Measurements from ENCODE around the gene STRA8. TPM values are rescaled to one million over a fixed set of nuclear protein-coding genes. Genes with fewer than 3 reads are reported as not detected.
A peak's percentile ranks its signal among the peaks of the same experiment; 100 is the strongest.

Gene STRA8
- total RNA-seq, 4 donors from 2014 or later = not detected

DNA sequence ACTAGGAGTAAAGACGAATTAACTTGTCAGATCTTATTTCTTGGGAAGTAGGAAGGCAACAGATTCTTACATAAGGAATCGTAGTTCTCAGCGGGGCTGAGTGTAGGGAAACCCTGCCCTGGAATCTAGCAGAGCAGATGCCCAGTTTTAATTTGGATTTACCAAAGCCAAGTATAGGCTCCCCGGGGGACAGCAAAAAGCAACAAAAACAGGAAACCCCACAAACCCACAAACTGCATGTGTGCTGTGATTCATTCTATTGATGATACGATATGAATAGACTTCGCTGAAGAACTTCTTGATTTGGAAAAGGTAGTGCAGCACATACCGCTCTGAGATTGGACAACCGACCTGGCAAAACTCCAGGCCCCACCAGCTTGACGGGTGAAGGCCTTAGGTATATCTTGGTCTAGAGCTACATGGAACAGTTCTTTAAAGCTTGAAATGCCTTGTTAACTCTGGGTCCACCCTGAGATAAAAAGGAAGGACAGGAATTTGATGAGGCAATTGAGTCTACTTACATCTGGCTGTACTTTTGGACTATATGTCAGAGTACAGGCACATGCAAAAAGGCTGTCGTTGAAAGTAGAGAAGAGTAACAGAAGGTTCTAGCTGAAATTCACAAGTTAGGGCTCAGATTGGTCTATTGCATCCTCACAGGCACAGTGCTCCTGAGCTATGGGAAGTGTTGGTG is 49.1 kb downstream of the STRA8 start:
- Histone ChIP-seq H3K27ac (no peak overlapping the region), H3K9me3 (no peaks in the 10 kb centered on the region), H3K4me3 (no peak overlapping the region), H3K36me3 (no peaks in the 10 kb centered on the region), H3K27me3 (no peaks in the 10 kb centered on the region), H3K4me1 (peaks cover 19 to 33% of the 10 kb centered on the region in 2 donors)
- no peak for TF ChIP-seq POLR2A (IDR thresholded peaks at IDR 0.05)
- TF ChIP-seq, protein P1, sequence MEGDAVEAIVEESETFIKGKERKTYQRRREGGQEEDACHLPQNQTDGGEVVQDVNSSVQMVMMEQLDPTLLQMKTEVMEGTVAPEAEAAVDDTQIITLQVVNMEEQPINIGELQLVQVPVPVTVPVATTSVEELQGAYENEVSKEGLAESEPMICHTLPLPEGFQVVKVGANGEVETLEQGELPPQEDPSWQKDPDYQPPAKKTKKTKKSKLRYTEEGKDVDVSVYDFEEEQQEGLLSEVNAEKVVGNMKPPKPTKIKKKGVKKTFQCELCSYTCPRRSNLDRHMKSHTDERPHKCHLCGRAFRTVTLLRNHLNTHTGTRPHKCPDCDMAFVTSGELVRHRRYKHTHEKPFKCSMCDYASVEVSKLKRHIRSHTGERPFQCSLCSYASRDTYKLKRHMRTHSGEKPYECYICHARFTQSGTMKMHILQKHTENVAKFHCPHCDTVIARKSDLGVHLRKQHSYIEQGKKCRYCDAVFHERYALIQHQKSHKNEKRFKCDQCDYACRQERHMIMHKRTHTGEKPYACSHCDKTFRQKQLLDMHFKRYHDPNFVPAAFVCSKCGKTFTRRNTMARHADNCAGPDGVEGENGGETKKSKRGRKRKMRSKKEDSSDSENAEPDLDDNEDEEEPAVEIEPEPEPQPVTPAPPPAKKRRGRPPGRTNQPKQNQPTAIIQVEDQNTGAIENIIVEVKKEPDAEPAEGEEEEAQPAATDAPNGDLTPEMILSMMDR (IDR thresholded peaks at IDR 0.05 in 4 of 5, conservative IDR thresholded peaks at IDR 0.05 in 1 of 5) = no peak
- DNase-seq = no peak
- no peak for ATAC-seq
- intact Hi-C loops (cut with DNase I; ENCODE audit: low total_unique reads) (no loop called here), in situ Hi-C loops (cut with MboI; ENCODE audit: low sequenced_read_pairs in 4 of 4) (loop anchor here (5.0 to 25.0 kb wide), 8 partner anchors 50 to 730 kb away; partner anchors contain the start of gene NUP205 (in 3 of the 4))

DNA sequence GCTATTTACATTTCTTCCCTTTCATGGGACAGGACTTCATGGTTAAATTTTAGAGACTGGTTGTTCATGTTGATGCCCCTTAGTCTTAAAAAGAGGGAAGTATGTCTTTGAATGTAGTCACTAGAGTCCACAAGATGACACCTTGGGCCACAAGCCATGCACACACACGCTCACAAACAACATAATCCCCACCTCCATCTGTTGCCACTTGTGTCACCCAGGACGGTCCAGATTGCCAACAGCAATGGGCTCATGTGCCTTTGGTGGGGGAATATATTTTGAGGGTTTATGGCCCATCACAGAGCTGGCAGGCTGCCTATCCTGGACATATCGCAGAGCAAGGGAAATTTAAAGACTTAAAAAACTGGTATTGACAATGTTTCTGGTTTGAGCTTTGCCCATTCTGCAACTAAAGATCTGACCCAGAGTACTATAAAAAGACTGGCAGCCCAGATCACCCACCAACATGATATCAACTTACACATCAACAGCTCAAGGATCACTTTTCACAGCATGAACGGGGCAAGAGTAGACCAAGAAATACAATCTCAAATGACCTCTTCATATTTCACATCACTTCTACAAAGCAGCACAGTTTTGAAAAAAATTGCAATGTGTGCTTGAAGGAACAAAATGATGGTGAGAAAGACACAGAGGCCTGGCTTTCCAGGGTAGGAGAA is 50.5 kb downstream of the STRA8 start:
- peak; percentile 40 to 80 for ATAC-seq
- intact Hi-C loops (cut with DNase I; ENCODE audit: low total_unique reads) (no loop called here), in situ Hi-C loops (cut with MboI; ENCODE audit: low sequenced_read_pairs in 4 of 4) (loop anchor here (5.0 to 25.0 kb wide), 8 partner anchors 48 to 728 kb away; partner anchors contain the start of gene NUP205 (in 3 of the 4))
- peak overlapping the region; percentile 5 to 61 (median 49) for H3K27ac ChIP-seq
- TF ChIP-seq POLR2A (IDR thresholded peaks at IDR 0.05) = no peak
- TF ChIP-seq, protein P1 (IDR thresholded peaks at IDR 0.05 in 4 of 5, conservative IDR thresholded peaks at IDR 0.05 in 1 of 5) = no peak
- no peak for DNase-seq
- H3K36me3 ChIP-seq = no peaks in the 10 kb centered on the region
- H3K9me3 ChIP-seq = no peaks in the 10 kb centered on the region
- H3K27me3 ChIP-seq = no peaks in the 10 kb centered on the region
- peaks cover 19 to 33% of the 10 kb centered on the region in 2 donors for H3K4me1 ChIP-seq
- H3K4me3 ChIP-seq = no peak overlapping the region

DNA sequence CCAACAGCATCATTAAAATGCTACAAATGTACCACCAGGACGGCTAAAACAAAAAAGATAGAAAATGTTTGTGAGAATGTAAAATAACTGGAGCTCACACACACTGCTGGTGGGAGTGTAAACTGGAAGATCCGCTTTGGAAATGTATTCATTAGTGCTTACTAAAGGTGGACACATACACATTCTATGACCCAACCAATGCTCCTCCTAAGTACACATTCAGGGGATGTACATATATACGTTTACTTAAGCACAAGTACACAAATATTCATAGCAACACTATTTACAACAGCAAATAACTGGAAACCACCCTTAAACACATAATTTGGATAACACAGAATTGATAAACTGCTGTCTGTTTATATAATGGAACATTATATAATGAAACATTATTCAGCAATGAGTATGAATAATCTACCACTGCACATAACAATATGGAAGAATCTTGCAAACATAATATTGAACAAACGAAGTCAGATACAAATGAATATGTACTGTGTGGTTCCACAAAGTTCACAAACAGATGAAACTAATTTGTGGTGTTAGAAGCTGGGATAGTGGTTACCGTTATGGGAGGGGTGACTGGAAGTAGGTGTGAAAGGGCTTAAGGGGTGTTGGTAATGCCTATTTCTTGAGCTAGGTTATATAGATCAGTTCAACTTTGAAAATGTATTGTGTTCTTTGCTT is 52.1 kb downstream of the STRA8 start:
- intact Hi-C loops (cut with DNase I; ENCODE audit: low total_unique reads) = loop anchor here (1.0 kb wide), 1 partner anchor 50 kb away; no protein-coding TSS in a partner anchor
- no peak for DNase-seq

GRCh38 chr7:135286876-135287275 is 53.2 kb downstream of the STRA8 start:
- Histone ChIP-seq H3K9me3 (no peaks in the 10 kb centered on the region), H3K27me3 (no peaks in the 10 kb centered on the region), H3K36me3 (no peaks in the 10 kb centered on the region), H3K4me3 (no peak overlapping the region), H3K27ac (no peak overlapping the region), H3K4me1 (peaks cover 19 to 26% of the 10 kb centered on the region in 2 donors)
- TF ChIP-seq POLR2A (IDR thresholded peaks at IDR 0.05) = no peak
- TF ChIP-seq, protein P1 (IDR thresholded peaks at IDR 0.05 in 4 of 5, conservative IDR thresholded peaks at IDR 0.05 in 1 of 5) = no peak
- in situ Hi-C loops (cut with MboI; ENCODE audit: low sequenced_read_pairs in 4 of 4) = loop anchor here (10.0 to 25.0 kb wide), 5 partner anchors 268 to 725 kb away; partner anchors contain the start of gene NUP205 (in 1 of the 4)
- ATAC-seq (no peak), DNase-seq (no peak)
- intact Hi-C loops (cut with DNase I; ENCODE audit: low total_unique reads) = no loop called here

More for the DNA sequence above, 52.1 kb downstream of the STRA8 start:
- H3K4me3 ChIP-seq = no peak overlapping the region
- in situ Hi-C loops (cut with MboI; ENCODE audit: low sequenced_read_pairs in 4 of 4) = loop anchor here (10.0 to 25.0 kb wide), 5 partner anchors 269 to 727 kb away; partner anchors contain the start of gene NUP205 (in 1 of the 4)
- TF ChIP-seq POLR2A (IDR thresholded peaks at IDR 0.05) = no peak
- TF ChIP-seq, protein P1 (IDR thresholded peaks at IDR 0.05 in 4 of 5, conservative IDR thresholded peaks at IDR 0.05 in 1 of 5) = no peak
- H3K4me1 ChIP-seq = peaks cover 19 to 33% of the 10 kb centered on the region in 2 donors
- H3K36me3 ChIP-seq = no peaks in the 10 kb centered on the region
- no peak for ATAC-seq
- H3K27me3 ChIP-seq = no peaks in the 10 kb centered on the region
- H3K9me3 ChIP-seq = no peaks in the 10 kb centered on the region
- no peak overlapping the region for H3K27ac ChIP-seq
